ENCODE data around the gene RTN4R.

RTN4R gene

GRCh38 chr22:20247010-20247505 lies 21.1 kb downstream of the RTN4R start:
- in situ Hi-C loops (cut with MboI; ENCODE audit: low pct_unique_long_range_greater_than_20kb, low sequenced_read_pairs, unreplicated experiment) = no loop called here
- no peak for TF ChIP-seq CTCF (IDR thresholded peaks at IDR 0.05; ENCODE audit: extremely low read depth, insufficient read depth, missing control alignments)
- peak; percentile 89 for DNase-seq (ENCODE audit: low spot score)

DNA sequence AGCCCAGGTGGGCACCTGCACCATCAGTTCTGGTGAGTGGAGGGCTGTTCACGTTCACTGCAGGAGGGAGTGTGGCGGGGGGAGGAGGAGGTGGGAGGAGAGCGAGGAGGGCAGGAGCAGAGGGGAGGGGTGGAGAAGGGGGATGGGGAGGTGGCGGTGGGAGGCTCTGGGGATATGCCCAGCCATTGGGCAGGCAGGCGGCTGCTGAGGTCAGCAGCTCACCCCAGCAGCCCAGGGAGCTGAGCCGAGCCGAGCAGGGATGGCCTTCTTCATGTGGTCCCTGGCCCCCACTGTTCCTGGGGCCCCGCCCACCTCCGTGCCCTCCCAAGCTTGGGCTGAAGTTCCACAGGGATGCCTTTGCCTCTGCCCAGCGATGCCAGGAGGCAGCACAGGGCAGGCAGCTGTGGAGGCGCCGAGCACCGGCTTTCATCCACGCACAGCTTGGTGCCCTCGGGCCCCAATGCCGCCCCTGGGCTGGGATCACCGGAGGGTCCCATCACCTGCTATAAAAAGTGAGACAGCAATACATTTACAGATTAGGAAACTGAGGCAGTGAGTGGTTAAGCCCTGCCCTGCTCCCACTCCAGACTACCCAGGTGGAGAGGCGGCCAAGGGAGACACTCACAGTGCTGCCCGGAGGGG lies 21.6 kb downstream of the RTN4R start:
- TF ChIP-seq CTCF (IDR thresholded peaks at IDR 0.05; ENCODE audit: extremely low read depth, insufficient read depth, missing control alignments) = no peak
- in situ Hi-C loops (cut with MboI; ENCODE audit: low pct_unique_long_range_greater_than_20kb, low sequenced_read_pairs, unreplicated experiment) = no loop called here
- DNase-seq (ENCODE audit: low spot score) = no peak

- in situ Hi-C loops (cut with MboI; ENCODE audit: low pct_unique_long_range_greater_than_20kb, low sequenced_read_pairs, unreplicated experiment) = no loop called here
- DNase-seq (ENCODE audit: low spot score) = no peak
- no peak for TF ChIP-seq CTCF (IDR thresholded peaks at IDR 0.05; ENCODE audit: extremely low read depth, insufficient read depth, missing control alignments)
Observed at GRCh38 chr22:20245577-20246367, 22.3 kb downstream of the RTN4R start.

DNA sequence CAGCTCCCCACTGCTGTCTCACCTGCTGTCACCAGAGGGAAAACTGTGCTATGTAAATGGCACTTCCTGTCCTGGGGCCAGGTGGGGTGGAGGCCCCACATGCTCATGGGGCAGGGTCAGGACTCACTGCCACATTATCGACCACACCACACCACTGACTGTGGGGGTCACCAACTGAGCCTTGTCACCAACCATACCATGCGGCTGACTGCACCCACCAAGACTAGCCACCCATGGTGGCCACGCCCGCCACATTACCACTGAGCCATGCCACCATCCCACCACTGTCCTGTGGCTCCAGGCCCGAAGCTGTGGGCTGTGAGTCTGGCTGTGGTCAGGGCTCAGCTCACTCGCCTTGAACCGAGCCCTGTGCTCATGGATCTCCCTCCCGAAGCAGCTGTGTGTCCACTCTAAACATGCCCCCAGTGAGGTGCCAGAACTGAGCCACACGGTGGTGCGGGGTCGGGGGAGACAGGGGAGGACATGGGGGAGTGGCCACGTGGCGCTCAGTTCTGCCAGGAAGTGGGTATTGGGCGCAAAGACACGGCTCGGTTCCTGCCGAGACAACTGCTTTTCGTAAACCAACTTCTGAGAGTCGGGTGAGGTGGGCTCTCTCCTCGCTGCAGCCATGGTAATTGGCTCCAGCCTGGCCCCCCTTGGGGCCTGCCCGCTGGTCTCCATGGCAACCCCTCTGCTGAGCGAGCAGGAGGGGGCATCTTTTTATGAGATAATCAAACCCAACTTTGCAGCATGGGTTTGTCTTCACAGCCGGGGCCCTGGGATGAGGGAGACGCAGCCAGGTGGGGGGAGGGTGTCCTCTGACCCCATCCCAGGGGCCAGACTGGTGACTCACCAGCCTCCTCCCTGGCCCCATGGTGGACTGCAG lies 23.2 kb downstream of the RTN4R start:
- peak; percentile 68 for DNase-seq (ENCODE audit: low spot score)
- no peak for TF ChIP-seq CTCF (IDR thresholded peaks at IDR 0.05; ENCODE audit: extremely low read depth, insufficient read depth, missing control alignments)
- in situ Hi-C loops (cut with MboI; ENCODE audit: low pct_unique_long_range_greater_than_20kb, low sequenced_read_pairs, unreplicated experiment) = no loop called here

GRCh38 chr22:20244250-20244648 lies 23.9 kb downstream of the RTN4R start:
- in situ Hi-C loops (cut with MboI; ENCODE audit: low pct_unique_long_range_greater_than_20kb, low sequenced_read_pairs, unreplicated experiment) = no loop called here
- no peak for DNase-seq (ENCODE audit: low spot score)
- TF ChIP-seq CTCF (IDR thresholded peaks at IDR 0.05; ENCODE audit: extremely low read depth, insufficient read depth, missing control alignments) = no peak

DNA sequence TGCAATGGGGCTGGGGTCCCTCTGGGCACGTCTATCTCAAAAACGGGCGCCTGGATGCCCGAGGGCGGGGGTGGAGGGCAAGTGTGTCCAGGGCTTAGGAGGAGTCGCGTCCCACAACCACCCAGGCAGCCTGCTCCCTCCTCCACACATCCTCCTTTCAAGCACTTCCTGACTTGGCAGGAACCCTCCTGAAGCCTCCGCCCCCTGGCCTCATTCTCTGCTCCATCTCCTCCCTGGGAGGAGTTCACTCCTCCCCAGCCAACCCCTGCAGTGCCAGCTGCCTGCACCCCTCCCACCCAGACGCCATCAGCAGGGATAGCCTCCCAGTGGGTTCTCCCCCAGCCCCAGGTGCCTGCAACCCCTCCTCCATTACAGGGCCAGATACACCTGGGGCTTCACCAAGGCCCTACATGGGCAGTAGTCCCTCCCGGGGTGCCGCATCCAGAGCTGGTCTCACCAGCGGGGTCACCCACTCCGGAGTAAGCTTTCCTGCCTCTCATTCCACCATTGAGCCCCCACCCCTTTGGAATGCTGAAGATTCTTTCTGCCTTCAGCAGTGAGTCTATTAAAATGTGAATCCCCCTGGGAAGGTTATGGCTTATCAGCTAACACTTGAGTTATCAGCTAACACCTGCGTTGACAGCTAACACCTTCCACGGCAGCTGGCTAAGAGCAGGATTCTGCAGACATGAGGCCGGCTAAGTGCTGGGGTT lies 24.4 kb downstream of the RTN4R start:
- no peak for TF ChIP-seq CTCF (IDR thresholded peaks at IDR 0.05; ENCODE audit: extremely low read depth, insufficient read depth, missing control alignments)
- peak; percentile 67 for DNase-seq (ENCODE audit: low spot score)
- in situ Hi-C loops (cut with MboI; ENCODE audit: low pct_unique_long_range_greater_than_20kb, low sequenced_read_pairs, unreplicated experiment) = no loop called here

Measured in GM13977 (cell line).